Activated CD4-positive, CD25-positive, alpha-beta regulatory T cell treated with anti-CD3 and anti-CD28 coated beads, Interleukin-2, amount 50 U/mL, for 16 hours (primary cell): ENCODE data around the gene SUSD1.

Experiments used
- DNase-seq: peaks from one replicate; pipeline ENCODE4 v3.0.0-alpha.2; 2020; ENCODE audit warnings: low read depth, low spot score

Gene SUSD1

GRCh38 chr9:112065806-112066606, 109.1 kb downstream of the SUSD1 start:
- DNase-seq: no peak

DNA sequence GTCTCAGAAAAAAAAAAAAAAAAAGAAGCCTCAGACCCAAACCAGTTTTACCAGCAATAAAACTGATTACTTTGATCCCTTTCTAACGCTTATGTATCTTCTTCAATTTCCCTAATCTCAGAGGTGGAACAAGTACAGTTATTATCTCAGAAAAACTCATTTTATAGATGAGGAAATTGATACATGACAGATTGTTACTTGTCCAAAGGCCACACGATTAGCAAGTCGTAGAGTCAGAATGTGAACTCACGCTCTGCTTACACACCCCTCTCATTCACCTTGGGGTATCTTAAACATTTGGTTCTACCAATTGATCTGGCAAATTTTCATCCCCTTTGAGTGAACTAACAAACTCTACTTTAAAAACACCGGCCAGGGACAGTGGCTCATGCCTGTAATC, 110.2 kb downstream of the SUSD1 start:
- no peak for DNase-seq

DNA sequence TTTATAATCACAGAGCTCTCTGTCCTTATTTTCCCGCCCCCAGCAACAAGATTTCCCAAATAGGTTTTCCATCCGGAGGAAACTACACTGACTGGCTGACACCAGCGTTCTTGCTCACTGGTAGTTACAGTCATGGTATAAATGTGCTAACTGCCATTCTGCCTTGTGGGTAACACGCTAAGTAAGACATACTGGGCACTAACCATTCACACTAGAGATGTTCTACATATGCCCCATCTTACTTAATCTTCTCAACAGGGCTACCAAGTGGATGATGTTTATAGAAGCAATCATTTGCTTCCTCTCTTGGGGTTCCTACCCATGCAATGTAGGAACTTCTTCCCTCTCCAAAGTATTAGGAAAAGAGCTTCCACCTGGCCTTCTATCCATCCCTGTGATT, 111.5 kb downstream of the SUSD1 start:
- no peak for DNase-seq

- no peak for DNase-seq
Observed at GRCh38 chr9:112063151-112063550, 111.9 kb downstream of the SUSD1 start.

- DNase-seq: no peak
Observed at GRCh38 chr9:112061152-112061740, 113.9 kb downstream of the SUSD1 start.

GRCh38 chr9:112059966-112060320, 115.2 kb downstream of the SUSD1 start:
- no peak for DNase-seq

GRCh38 chr9:112059145-112059965, 115.7 kb downstream of the SUSD1 start:
- no peak for DNase-seq

DNA sequence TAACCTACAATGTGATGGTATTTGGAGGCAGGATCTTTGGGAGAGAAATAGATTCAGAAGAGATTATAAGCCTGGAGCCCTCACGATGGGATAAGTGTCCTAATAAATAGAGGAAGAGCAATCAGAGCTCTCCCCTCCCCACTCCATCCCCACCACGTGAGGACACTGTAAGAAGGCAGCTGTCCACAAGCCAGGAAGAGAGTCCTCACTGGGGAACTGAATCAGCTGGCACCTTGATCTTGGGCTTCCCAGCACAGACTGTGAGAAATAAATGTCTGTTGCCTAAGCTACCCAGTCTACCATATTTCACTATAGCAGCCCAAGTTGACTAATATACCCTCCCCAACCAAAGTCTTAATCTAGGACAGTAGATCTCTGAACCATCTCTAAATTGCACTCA, 118.1 kb downstream of the SUSD1 start:
- DNase-seq: no peak

DNA sequence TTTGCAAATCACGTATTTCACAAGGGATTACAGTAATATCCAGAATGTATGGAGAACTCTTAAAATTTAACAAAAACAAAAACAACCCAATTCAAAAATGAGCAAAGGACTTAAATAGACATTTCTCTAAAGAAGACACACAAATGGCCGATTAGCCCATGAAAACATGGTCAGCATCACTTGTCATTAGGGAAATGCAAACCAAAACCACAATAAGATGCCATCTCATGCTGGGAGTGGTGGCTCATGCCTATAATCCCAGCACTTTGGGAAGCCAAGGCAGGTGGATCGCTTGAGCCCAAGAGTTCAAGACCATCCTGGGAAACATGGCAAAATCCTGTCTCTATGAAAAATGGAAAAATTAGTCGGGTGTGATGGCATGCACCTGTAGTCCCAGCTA, 120.2 kb downstream of the SUSD1 start:
- DNase-seq: no peak

DNA sequence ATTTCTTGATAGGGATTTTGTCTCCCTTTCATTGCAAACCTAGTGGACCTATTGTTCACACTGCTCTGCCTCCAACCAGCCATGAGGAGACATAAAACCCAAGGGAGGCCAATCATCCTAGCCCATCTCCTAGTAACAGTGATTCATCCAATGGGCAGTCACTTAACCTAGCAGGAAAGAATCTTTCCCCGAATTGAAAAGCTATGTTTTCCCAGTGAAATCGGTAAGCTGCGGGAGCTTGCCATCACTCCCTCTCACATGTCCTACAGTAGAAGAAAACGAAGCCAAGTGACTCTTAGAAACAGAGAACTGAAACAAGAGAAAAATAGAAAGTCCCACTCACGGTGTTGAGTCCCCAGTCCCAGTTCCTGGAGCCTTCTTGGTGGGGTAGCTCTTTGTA, 123.3 kb downstream of the SUSD1 start:
- DNase-seq: no peak

- no peak for DNase-seq
Observed at GRCh38 chr9:112050544-112051475, 124.3 kb downstream of the SUSD1 start.

DNA sequence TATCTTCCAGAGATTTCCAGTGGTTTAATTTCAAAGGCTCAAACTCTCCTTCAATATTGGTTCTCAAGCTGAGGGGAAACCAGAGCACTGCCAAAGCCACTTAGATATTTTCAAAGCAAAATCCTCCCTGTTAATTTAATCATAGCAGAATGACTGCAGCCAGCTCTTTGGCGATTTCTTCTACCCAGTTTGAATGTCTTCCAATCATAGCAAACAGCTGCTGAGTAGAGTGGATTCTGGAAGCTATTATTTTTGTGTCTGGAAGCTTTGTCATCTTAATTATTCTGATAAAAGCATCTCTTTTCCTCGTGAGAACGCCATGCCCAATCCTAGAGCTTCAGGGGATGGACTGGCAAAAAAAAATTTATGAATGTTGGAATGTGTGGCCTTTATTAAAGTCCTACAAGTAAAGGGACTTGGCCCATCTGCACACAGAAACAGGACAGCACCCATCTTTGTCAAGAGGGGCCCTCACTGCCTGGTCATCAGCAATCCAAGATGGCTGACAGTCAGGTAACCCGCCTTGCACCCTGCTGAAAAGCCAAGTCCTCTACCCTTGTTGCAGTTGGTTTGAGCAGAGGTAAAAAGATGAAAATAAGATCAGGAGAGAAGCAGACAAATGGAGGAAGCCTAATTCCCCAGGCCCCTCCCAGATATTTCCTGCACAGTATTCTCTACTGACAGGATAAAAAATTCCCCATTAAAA, 125.1 kb downstream of the SUSD1 start:
- no peak for DNase-seq

DNA sequence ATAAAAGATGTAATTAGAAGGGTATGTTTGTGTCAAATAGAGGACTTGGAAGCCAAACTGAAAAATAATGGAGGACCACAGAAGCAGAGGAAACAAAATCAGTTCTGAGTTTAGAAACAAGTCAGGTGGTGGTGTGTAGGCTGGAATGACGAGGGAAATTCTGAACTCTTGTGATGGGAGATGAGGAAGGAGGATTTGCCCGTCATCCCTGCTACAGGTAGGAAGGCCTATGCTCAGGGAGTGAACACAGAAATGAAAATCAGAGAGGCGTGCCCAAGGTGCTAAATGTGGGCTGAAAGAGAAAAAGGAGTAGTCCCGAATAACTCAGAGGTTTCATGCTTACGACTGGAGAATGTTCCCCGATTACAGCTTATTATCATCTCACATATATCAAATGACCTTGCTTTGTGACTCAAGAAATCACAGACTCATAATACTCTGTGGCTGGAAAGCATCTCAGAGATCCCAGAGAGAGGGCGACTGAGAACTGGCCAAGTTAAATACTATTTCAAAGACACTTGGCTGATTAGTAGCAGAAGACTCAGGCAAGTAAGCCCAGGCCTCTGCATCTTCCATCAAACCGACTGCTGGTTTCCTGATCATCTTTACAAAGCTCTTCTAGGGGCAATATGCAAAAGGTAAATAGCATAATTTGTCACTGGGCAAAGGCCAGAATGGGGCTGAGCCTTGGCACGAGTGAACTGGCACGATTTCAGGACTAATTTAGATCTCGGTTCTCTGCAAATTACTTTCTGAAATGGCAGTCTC, 126.0 kb downstream of the SUSD1 start:
- DNase-seq: no peak

- no peak for DNase-seq
Observed at GRCh38 chr9:112047538-112048066, 127.5 kb downstream of the SUSD1 start.

- no peak for DNase-seq
Observed at GRCh38 chr9:112046181-112046580, 128.9 kb downstream of the SUSD1 start.

DNA sequence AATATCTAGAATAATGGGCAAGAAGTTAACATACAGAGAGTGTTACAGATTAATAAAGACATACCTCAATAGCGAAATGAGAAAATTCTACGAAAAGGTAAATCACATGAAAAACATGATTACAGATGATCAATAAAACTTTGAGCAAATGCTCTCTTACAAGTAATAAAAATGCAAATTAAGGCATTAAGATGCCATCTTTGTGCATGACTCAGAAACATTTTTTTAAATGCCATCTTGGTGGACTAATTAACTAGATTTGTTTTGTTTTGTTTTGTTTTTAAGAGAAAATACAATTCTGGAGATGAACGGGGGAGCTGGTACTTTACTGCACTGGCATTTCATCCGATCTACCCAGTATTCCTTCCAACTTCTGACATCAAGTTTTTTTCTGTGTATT, 130.2 kb downstream of the SUSD1 start:
- DNase-seq: no peak

GRCh38 chr9:112044186-112044585, 130.9 kb downstream of the SUSD1 start:
- no peak for DNase-seq

GRCh38 chr9:112043423-112043822, 131.7 kb downstream of the SUSD1 start:
- no peak for DNase-seq

- no peak for DNase-seq
Observed at GRCh38 chr9:112042769-112043168, 132.3 kb downstream of the SUSD1 start.

- no peak for DNase-seq
Observed at GRCh38 chr9:112042244-112042638, 132.9 kb downstream of the SUSD1 start.
